GM12878 (cell line): ENCODE measurements around the gene RNF32. TPM values are rescaled to one million over a fixed set of nuclear protein-coding genes. Genes with fewer than 3 reads are reported as not detected.

Experiments used
- ATAC-seq: fragments of 200-7000 bp; cut with Tn5 transposase; 3 replicates; pipeline ENCODE4 v1.9.1; 2020; ENCODE audit warnings: mild to moderate bottlenecking, moderate library complexity
- BruUV-seq: library from RNA; stranded (reverse); fragments of 400-500 nt; replicated peaks from 2 replicates; lab custom pipeline; 2021; lab: Mats Ljungman, UMichigan
- CTCF ChIA-PET: fragments of 300-600 bp; sonication (Branson Sonifier 250); formaldehyde crosslinking; extraction: SDS; loops from one replicate; lab custom pipeline; 2021; ENCODE audit warnings: inconsistent platforms; lab: Yijun Ruan, JAX
- POLR2A ChIA-PET: fragments of 350-600 bp; formaldehyde crosslinking; extraction: SDS; loops from one replicate; lab custom pipeline; 2021; ENCODE audit warnings: inconsistent platforms; lab: Charles Lee
- RAD21 ChIA-PET: fragments of 300-600 bp; sonication (Branson Sonifier 250); formaldehyde crosslinking; loops from one replicate; lab custom pipeline; 2023; ENCODE audit warnings: antibody characterized with exemption; ENCODE audit not compliant: unreplicated experiment; lab: Charles Lee
- SMC1A ChIA-PET: fragments of 300-600 bp; sonication (Branson Sonifier 250); formaldehyde crosslinking; loops from one replicate; lab custom pipeline; 2023; ENCODE audit not compliant: unreplicated experiment, uncharacterized antibody; lab: Charles Lee
- DNase-seq: peaks from one replicate; pipeline ENCODE4 v3.0.0-alpha.2; 2011; ENCODE audit warnings: low read depth, low spot score
- FAIRE-seq: peaks from 3 replicates; lab custom pipeline; 2011; peaks lifted over from hg19 to GRCh38; lab: Jason Lieb, UNC
- H2AFZ ChIP-seq: 2 replicates; pipeline ENCODE4 v1.6.0; 2011; ENCODE audit warnings: low read depth, low read length, control low read depth; ENCODE audit not compliant: control insufficient read depth
- H3K27ac ChIP-seq: 2 replicates; pipeline ENCODE4 v1.5.1; 2011; ENCODE audit warnings: control low read depth; ENCODE audit not compliant: control insufficient read depth, insufficient read depth
- H3K27me3 ChIP-seq, 2 experiments: replicated peaks in 1 of 2; 2 replicates each; pipeline versions ENCODE4 v1.6.0 to v1.6.1; 2011; ENCODE audit warnings: low read length in 1 of 2; ENCODE audit not compliant: control insufficient read depth in 2 of 2, insufficient read depth in 2 of 2
- H3K36me3 ChIP-seq, 2 experiments: 2 replicates each; pipeline ENCODE4 v1.5.1; 2011; ENCODE audit warnings: low read length in 1 of 2; ENCODE audit not compliant: control insufficient read depth in 2 of 2, insufficient read depth in 2 of 2
- H3K4me1 ChIP-seq: 2 replicates; pipeline ENCODE4 v1.6.1; 2011; ENCODE audit warnings: mild to moderate bottlenecking, low read length, moderate library complexity, mixed read lengths; ENCODE audit not compliant: control insufficient read depth, insufficient read depth
- H3K4me2 ChIP-seq: 2 replicates; pipeline ENCODE4 v1.6.0; 2011; ENCODE audit warnings: control low read depth; ENCODE audit not compliant: control insufficient read depth, insufficient read depth
- H3K4me3 ChIP-seq: fragments of 200-600 bp; sonication (generic); 2 replicates; pipeline ENCODE4 v1.5.1; 2016
- H3K79me2 ChIP-seq: 2 replicates; pipeline ENCODE4 v1.6.0; 2011; ENCODE audit warnings: low read length; ENCODE audit not compliant: control insufficient read depth, insufficient read depth
- H3K9ac ChIP-seq: 2 replicates; pipeline ENCODE4 v1.8.0; 2011; ENCODE audit warnings: low read length, control low read depth, mixed read lengths; ENCODE audit not compliant: control insufficient read depth, insufficient read depth
- H3K9me3 ChIP-seq: replicated peaks from 3 replicates; pipeline ENCODE4 v1.5.1; 2011; ENCODE audit warnings: mild to moderate bottlenecking, low read length; ENCODE audit not compliant: control insufficient read depth, insufficient read depth
- H4K20me1 ChIP-seq: 2 replicates; pipeline ENCODE4 v1.6.0; 2011; ENCODE audit not compliant: control insufficient read depth, insufficient read depth
- BCL11A ChIP-seq: IDR thresholded peaks from 2 replicates; pipeline ENCODE4 v1.6.1; 2011; ENCODE audit warnings: low read depth, low read length
- CEBPB ChIP-seq, 2 experiments: fragments of 150-350 bp in 1 of 2; IDR thresholded peaks; 2 replicates each; pipeline ENCODE4 v1.6.1; 2012 to 2014; ENCODE audit warnings: low read depth in 2 of 2, low read length in 2 of 2, borderline replicate concordance in 1 of 2, inconsistent platforms in 1 of 2
- CHD1 ChIP-seq: IDR thresholded peaks from 2 replicates; pipeline ENCODE4 v1.6.1; 2012; ENCODE audit warnings: low read depth, low read length, improper control_type of control experiment
- CHD2 ChIP-seq: IDR thresholded peaks from 2 replicates; pipeline ENCODE4 v1.6.1; 2011; ENCODE audit warnings: low read depth, low read length, improper control_type of control experiment, borderline replicate concordance
- EGR1 ChIP-seq, 2 experiments: IDR thresholded peaks; 1 replicate in 1 of 2; 2 replicates in 1 of 2; pipeline ENCODE4 v1.6.1; 2011 to 2012; ENCODE audit warnings: low read depth in 2 of 2, low read length in 2 of 2, borderline replicate concordance in 1 of 2, mild to moderate bottlenecking in 1 of 2, moderate library complexity in 1 of 2
- GABPA ChIP-seq: IDR thresholded peaks from 2 replicates; pipeline ENCODE4 v1.6.1; 2014; ENCODE audit warnings: antibody characterized with exemption, low read depth, mild to moderate bottlenecking, inconsistent platforms
- MTA3 ChIP-seq: IDR thresholded peaks from 2 replicates; pipeline ENCODE4 v1.6.1; 2012; ENCODE audit warnings: low read length, inconsistent platforms, borderline replicate concordance
- NBN ChIP-seq: fragments of 450-650 bp; IDR thresholded peaks from 2 replicates; pipeline ENCODE4 v1.6.1; 2016
- NRF1 ChIP-seq: conservative IDR thresholded peaks from 2 replicates; pipeline ENCODE4 v1.6.1; 2011; ENCODE audit warnings: mild to moderate bottlenecking, low read depth, low read length, improper control_type of control experiment
- RCOR1 ChIP-seq: conservative IDR thresholded peaks from 2 replicates; pipeline ENCODE4 v1.6.1; 2012; ENCODE audit warnings: low read depth, low read length, improper control_type of control experiment
- WGBS: methylation state at CpG from one replicate; pipeline ENCODE4 v1.1.6; 2016; ENCODE audit warnings: low lambda C conversion rate; ENCODE audit not compliant: insufficient replicate concordance, insufficient coverage; ENCODE audit errors: missing lambda C conversion rate; 5-methylcytosine and 5-hydroxymethylcytosine counted together
- in situ Hi-C: fragments of 300-500 bp; cut with MboI; formaldehyde crosslinking; loops from 9 replicates; pipeline ENCODE4 v1.14.3; 2018; ENCODE audit warnings: mixed read lengths
- intact Hi-C: fragments of 100-400 bp; cut with micrococcal nuclease; formaldehyde crosslinking; loops from one replicate; pipeline ENCODE4 v1.14.2; 2022; ENCODE audit not compliant: unreplicated experiment
- polyA plus RNA-seq, 11 experiments: library from polyadenylated mRNA; depleted of rRNA in 4 of 11; unstranded in 6 of 11; stranded (reverse) in 5 of 11; fragments of >200 nt; fragmentation: Nextera tagmentation in 4 of 11; fragmentation: Illumina TruSeq in 1 of 11; extraction: Ambion mirVana in 4 of 11; extraction: Trizol in 1 of 11; gene quantifications; 1 replicate in 1 of 11; 2 replicates in 10 of 11; pipeline versions ENCODE4 v1.2.1 to v1.2.3, GENCODE V29; 2011 to 2016; ENCODE audit warnings: inconsistent platforms in 2 of 11, missing spikeins in 2 of 11, low read depth in 1 of 11
- total RNA-seq, 4 experiments: library from RNA; depleted of rRNA in 3 of 4; stranded (reverse); fragments of >200 nt in 3 of 4; fragmentation: Illumina TruSeq in 1 of 4; extraction: Trizol in 1 of 4; gene quantifications; 2 replicates each; pipeline versions ENCODE4 v1.2.1 to v1.2.3, GENCODE V29; 2013 to 2021

RNF32 gene
- total and polyA plus RNA-seq, 10 of the 15 experiments (the other 5 are each of a cell fraction or from before 2014, with no cell fraction given) = 2.5 to 7.2 (median 3.7) TPM

DNA sequence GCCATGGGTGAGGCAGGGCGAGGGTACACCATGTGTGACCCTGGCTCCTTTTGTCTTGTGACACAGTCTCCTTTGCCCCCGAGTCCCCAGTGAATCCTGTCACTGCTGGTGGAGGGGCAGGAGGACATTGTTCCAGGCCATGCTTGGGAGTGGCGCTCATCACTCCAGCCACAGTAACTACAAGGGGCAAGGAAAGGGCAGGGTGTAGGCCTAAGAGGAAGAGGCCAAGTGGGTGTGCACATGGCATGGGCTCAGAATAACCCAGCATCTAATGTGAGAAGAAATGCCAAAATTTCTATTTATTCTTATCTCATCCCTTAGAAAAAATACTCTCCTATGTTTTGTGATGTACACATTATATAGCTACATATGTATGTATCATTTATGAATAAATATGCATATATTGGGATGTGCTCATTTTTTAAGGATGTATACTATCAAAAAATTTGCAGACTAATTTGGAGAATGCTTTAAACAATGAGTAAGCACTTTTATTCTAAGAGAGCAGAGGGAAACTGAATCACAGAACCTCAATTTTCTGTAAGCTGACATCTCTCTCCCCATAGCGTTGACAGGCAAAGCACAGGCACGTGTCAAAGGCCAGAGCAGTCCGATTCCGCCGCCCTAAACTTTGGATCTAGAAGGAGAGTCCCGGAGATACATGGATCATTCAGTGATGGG, 36.9 kb downstream of the RNF32 start:
- Histone ChIP-seq H3K4me2 (no peak overlapping the region), H3K4me1 (no peaks in the 10 kb centered on the region), H4K20me1 (no peaks in the 10 kb centered on the region), H3K4me3 (no peak overlapping the region), H3K27ac (no peak overlapping the region), H3K36me3 (peaks cover 0 to 13% of the 10 kb centered on the region in 2 experiments; a peak in 3 of 4 replicates), H2AFZ (no peak overlapping the region), H3K79me2 (no peaks in the 10 kb centered on the region), H3K9ac (no peak overlapping the region), H3K27me3 (no peaks in the 10 kb centered on the region), H3K9me3 (no peaks in the 10 kb centered on the region)
- ChIA-PET POLR2A (no interaction called here), SMC1A (interaction anchor here (1.0 to 1.5 kb wide), 2 partner anchors 10 kb away, joined by 3 to 4 read pairs; no protein-coding TSS in a partner anchor), CTCF (interaction anchor here (0.6 kb wide), 1 partner anchor 32 kb away, joined by 3 read pairs; no protein-coding TSS in a partner anchor), RAD21 (no interaction called here)
- intact Hi-C loops (no loop called here), in situ Hi-C loops (no loop called here)
- ATAC-seq (no peak), DNase-seq (no peak), FAIRE-seq (no peak)
- 97% methylated on average over 9 of the region's 9 CpGs for WGBS
- BruUV-seq = no TSS peak
- TF ChIP-seq EGR1 (IDR thresholded peaks at IDR 0.05; ENCODE audit: borderline replicate concordance in 1 of 2, low read depth in 2 of 2, low read length in 2 of 2) (no peak), CEBPB (IDR thresholded peaks at IDR 0.05; ENCODE audit: borderline replicate concordance in 1 of 2, low read depth in 2 of 2, low read length in 2 of 2) (no peak), RCOR1 (no peak), GABPA (no peak), NBN (no peak), CHD2 (no peak), CHD1 (no peak), MTA3 (no peak), BCL11A (no peak), NRF1 (no peak)
